Tibial nerve (tissue), 4 donors: ENCODE measurements around the gene OBSCN. TPM values are rescaled to one million over a fixed set of nuclear protein-coding genes. Genes with fewer than 3 reads are reported as not detected.

Source experiments
- DNase-seq, 2 donors: peaks; one replicate each; pipeline ENCODE4 v3.0.0-alpha.2; 2019; ENCODE audit warnings: low spot score in 2 of 2
- H3K27ac ChIP-seq, 4 donors: fragments of 200-600 bp; sonication (generic) in 3 of 4; one replicate each; pipeline ENCODE4 v1.5.1; 2017 to 2019; ENCODE audit warnings: mild to moderate bottlenecking in 1 of 4
- H3K27me3 ChIP-seq, 2 donors: fragments of 200-600 bp; sonication (generic) in 1 of 2; one replicate each; pipeline versions ENCODE4 v1.5.1 to v1.6.0; 2017 to 2019
- H3K36me3 ChIP-seq, 3 donors: fragments of 200-600 bp; sonication (generic); one replicate each; pipeline ENCODE4 v1.5.1; 2018 to 2019
- H3K4me1 ChIP-seq, 4 donors: fragments of 200-600 bp; sonication (generic) in 3 of 4; one replicate each; pipeline ENCODE4 v1.5.1; 2017 to 2019
- H3K4me3 ChIP-seq, 4 donors: fragments of 200-600 bp; sonication (generic) in 3 of 4; one replicate each; pipeline ENCODE4 v1.5.1; 2017 to 2019; ENCODE audit warnings: mild to moderate bottlenecking in 1 of 4, moderate library complexity in 1 of 4
- H3K9me3 ChIP-seq, 4 donors: fragments of 200-600 bp; sonication (generic) in 3 of 4; one replicate each; pipeline ENCODE4 v1.5.1; 2017 to 2019
- EP300 ChIP-seq, 2 donors: sonication (generic); formaldehyde crosslinking; IDR thresholded peaks; one replicate each; pipeline ENCODE4 v1.6.1; 2017; ENCODE audit warnings: antibody characterized with exemption in 2 of 2, mild to moderate bottlenecking in 1 of 2
- POLR2A ChIP-seq, 2 donors: fragments of 450-650 bp; IDR thresholded peaks; one replicate each; pipeline ENCODE4 v1.6.1; 2017; ENCODE audit warnings: antibody characterized with exemption in 2 of 2, mild to moderate bottlenecking in 2 of 2, moderate library complexity in 2 of 2
- WGBS, 2 donors: methylation state at CpG; one replicate each; pipeline ENCODE4 v1.1.5; 2018; 5-methylcytosine and 5-hydroxymethylcytosine counted together
- total RNA-seq, 4 donors: library from RNA; depleted of rRNA; stranded (reverse); fragments of >200 nt; gene quantifications; one replicate each; pipeline ENCODE4 v1.1.0, GENCODE V29; 2016
- TF ChIP-seq, protein P1 (sequence below), 5 experiments: fragments of 200-600 bp in 3 of 5; fragments of 450-650 bp in 2 of 5; sonication (generic) in 3 of 5; IDR thresholded peaks; one replicate each; pipeline ENCODE4 v1.5.1; 2016 to 2019; ENCODE audit warnings: antibody characterized with exemption in 5 of 5, mild to moderate bottlenecking in 3 of 5, moderate library complexity in 2 of 5

OBSCN gene
- total RNA-seq, 4 donors from 2014 or later = 8.5 to 22.6 (median 19.0) TPM

DNA sequence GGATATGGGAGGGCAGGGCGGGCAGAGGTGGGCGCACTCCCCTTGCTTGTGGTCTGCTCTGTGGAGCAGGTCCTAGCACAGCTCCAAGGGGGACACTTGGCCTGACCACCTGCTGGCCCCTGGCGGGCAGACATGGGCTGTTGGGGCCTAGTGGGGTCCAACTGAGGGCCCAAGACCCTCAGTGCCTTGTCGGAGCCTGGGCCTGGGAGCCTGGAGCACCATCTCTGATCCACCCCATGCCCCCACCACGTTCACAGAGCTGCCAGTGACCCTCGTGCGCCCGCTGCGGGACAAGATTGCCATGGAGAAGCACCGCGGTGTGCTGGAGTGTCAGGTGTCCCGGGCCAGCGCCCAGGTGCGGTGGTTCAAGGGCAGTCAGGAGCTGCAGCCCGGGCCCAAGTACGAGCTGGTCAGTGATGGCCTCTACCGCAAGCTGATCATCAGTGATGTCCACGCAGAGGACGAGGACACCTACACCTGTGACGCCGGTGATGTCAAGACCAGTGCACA, 70.6 kb downstream of the OBSCN start:
- TF ChIP-seq POLR2A (IDR thresholded peaks at IDR 0.05) (no peak), EP300 (IDR thresholded peaks at IDR 0.05) (no peak)
- TF ChIP-seq, protein P1, sequence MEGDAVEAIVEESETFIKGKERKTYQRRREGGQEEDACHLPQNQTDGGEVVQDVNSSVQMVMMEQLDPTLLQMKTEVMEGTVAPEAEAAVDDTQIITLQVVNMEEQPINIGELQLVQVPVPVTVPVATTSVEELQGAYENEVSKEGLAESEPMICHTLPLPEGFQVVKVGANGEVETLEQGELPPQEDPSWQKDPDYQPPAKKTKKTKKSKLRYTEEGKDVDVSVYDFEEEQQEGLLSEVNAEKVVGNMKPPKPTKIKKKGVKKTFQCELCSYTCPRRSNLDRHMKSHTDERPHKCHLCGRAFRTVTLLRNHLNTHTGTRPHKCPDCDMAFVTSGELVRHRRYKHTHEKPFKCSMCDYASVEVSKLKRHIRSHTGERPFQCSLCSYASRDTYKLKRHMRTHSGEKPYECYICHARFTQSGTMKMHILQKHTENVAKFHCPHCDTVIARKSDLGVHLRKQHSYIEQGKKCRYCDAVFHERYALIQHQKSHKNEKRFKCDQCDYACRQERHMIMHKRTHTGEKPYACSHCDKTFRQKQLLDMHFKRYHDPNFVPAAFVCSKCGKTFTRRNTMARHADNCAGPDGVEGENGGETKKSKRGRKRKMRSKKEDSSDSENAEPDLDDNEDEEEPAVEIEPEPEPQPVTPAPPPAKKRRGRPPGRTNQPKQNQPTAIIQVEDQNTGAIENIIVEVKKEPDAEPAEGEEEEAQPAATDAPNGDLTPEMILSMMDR (IDR thresholded peaks at IDR 0.05) = no peak
- Histone ChIP-seq H3K27me3 (no peaks in the 10 kb centered on the region), H3K36me3 (peaks cover 0 to 59% (median 0%) of the 10 kb centered on the region in 3 donors), H3K4me1 (peaks cover 0 to 20% (median 2%) of the 10 kb centered on the region in 4 donors), H3K4me3 (no peak overlapping the region), H3K27ac (no peak overlapping the region), H3K9me3 (no peaks in the 10 kb centered on the region)
- DNase-seq = no peak
- WGBS, 2 donors = 96 to 98% methylated on average over 14 to 21 of the region's 21 CpGs

DNA sequence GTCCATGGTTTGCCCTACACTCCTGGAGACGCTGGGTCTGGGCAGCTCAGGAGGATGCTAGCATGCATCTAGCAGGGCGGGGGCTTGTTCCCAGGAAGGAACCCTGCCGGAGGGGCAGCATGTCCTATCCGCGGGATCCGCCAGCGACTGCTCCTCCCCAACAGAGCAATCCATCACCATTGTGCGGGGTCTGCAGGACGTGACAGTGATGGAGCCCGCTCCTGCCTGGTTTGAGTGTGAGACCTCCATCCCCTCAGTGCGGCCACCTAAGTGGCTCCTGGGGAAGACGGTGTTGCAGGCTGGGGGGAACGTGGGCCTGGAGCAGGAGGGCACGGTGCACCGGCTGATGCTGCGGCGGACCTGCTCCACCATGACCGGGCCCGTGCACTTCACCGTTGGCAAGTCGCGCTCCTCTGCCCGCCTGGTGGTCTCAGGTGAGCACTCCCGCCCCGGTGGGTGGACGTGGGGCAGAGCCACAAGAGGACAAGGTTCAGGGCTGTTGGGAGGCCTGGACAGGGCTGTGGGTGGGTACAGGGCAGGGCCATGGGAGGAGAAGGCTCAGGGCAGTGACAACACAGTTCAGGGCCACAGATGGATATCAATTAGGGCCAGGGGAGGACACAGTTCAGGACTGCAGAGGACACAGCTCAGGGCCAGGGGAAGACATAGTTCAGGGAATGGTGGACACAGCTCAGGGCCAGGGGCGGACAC, 71.3 kb downstream of the OBSCN start:
- Histone ChIP-seq H3K4me3 (no peak overlapping the region), H3K27ac (no peak overlapping the region), H3K4me1 (peaks cover 0 to 20% (median 2%) of the 10 kb centered on the region in 4 donors), H3K36me3 (peaks cover 0 to 57% (median 0%) of the 10 kb centered on the region in 3 donors), H3K27me3 (no peaks in the 10 kb centered on the region), H3K9me3 (no peaks in the 10 kb centered on the region)
- no peak for DNase-seq
- no peak for TF ChIP-seq POLR2A (IDR thresholded peaks at IDR 0.05)
- TF ChIP-seq EP300 (IDR thresholded peaks at IDR 0.05) = no peak
- TF ChIP-seq, protein P1 (IDR thresholded peaks at IDR 0.05) = no peak
- 88 to 95% methylated on average over 12 to 27 of the region's 27 CpGs for WGBS, 2 donors

DNA sequence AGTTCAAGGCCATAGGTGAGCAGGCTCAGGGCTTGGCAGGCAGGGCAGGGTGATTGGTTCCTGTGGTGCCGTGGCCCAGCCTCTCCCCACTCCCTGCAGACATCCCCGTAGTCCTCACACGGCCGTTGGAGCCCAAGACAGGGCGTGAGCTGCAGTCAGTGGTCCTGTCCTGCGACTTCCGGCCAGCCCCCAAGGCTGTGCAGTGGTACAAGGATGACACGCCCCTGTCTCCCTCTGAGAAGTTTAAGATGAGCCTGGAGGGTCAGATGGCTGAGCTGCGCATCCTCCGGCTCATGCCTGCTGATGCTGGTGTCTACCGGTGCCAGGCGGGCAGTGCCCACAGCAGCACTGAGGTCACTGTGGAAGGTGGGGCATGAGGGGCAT, 71.9 kb downstream of the OBSCN start:
- peaks cover 0 to 52% (median 0%) of the 10 kb centered on the region in 3 donors for H3K36me3 ChIP-seq
- DNase-seq = no peak
- 66 to 82% methylated on average over 4 of the region's 12 CpGs for WGBS, 2 donors

DNA sequence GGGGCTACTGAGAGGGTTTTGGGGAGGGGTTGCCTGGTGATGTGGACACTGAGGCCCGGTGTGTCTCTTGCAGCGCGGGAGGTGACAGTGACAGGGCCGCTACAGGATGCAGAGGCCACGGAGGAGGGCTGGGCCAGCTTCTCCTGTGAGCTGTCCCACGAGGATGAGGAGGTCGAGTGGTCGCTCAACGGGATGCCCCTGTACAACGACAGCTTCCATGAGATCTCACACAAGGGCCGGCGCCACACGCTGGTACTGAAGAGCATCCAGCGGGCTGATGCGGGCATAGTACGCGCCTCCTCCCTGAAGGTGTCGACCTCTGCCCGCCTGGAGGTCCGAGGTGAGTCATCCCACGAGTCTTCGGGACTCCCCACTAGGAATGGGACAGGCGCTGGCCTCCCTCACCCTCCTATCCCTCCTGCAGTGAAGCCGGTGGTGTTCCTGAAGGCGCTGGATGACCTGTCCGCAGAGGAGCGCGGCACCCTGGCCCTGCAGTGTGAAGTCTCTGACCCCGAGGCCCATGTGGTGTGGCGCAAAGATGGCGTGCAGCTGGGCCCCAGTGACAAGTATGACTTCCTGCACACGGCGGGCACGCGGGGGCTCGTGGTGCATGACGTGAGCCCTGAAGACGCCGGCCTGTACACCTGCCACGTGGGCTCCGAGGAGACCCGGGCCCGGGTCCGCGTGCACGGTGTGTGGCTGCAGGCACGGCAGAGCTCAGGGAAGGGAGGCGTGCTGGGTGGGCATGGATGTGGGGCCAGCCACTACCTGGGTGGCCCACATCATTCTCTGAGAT, 72.5 kb downstream of the OBSCN start:
- no peak for DNase-seq
- H3K27ac ChIP-seq = no peak overlapping the region
- TF ChIP-seq POLR2A (IDR thresholded peaks at IDR 0.05) (no peak), EP300 (IDR thresholded peaks at IDR 0.05) (no peak)
- TF ChIP-seq, protein P1 (IDR thresholded peaks at IDR 0.05) = no peak
- H3K27me3 ChIP-seq = no peaks in the 10 kb centered on the region
- H3K36me3 ChIP-seq = peaks cover 0 to 52% (median 0%) of the 10 kb centered on the region in 3 donors
- 93% methylated on average over 37 to 40 of the region's 48 CpGs for WGBS, 2 donors
- H3K4me3 ChIP-seq = no peak overlapping the region
- H3K9me3 ChIP-seq = no peaks in the 10 kb centered on the region
- peaks cover 0 to 14% (median 2%) of the 10 kb centered on the region in 4 donors for H3K4me1 ChIP-seq

More for the DNA sequence above, 71.9 kb downstream of the OBSCN start:
- Histone ChIP-seq H3K4me3 (no peak overlapping the region), H3K4me1 (peaks cover 0 to 20% (median 2%) of the 10 kb centered on the region in 4 donors), H3K27me3 (no peaks in the 10 kb centered on the region), H3K9me3 (no peaks in the 10 kb centered on the region), H3K27ac (no peak overlapping the region)
- no peak for TF ChIP-seq EP300 (IDR thresholded peaks at IDR 0.05)
- TF ChIP-seq POLR2A (IDR thresholded peaks at IDR 0.05) = no peak
- TF ChIP-seq, protein P1 (IDR thresholded peaks at IDR 0.05) = no peak
